Measurements from ENCODE around the gene MTERF1.

MTERF1 gene

GRCh38 chr7:91864070-91864469 is 16.4 kb downstream of the MTERF1 start:
- FAIRE-seq: no peak
- TF ChIP-seq POLR2A (IDR thresholded peaks at IDR 0.05; ENCODE audit: low read depth, low read length): no peak
- no peak for TF ChIP-seq PAX5 (IDR thresholded peaks at IDR 0.05; ENCODE audit: insufficient read depth, low read length, severe bottlenecking)

GRCh38 chr7:91852263-91852741 is 28.2 kb downstream of the MTERF1 start:
- TF ChIP-seq PAX5 (IDR thresholded peaks at IDR 0.05; ENCODE audit: insufficient read depth, low read length, severe bottlenecking): no peak
- no peak for TF ChIP-seq POLR2A (IDR thresholded peaks at IDR 0.05; ENCODE audit: low read depth, low read length)
- no peak for TF ChIP-seq TAF1 (IDR thresholded peaks at IDR 0.05; ENCODE audit: low read depth, low read length)
- TF ChIP-seq SPI1 (IDR thresholded peaks at IDR 0.05; ENCODE audit: low read depth, low read length): no peak
- no peak for TF ChIP-seq POU2F2 (IDR thresholded peaks at IDR 0.05; ENCODE audit: low read depth, low read length)
- no peak for TF ChIP-seq POLR2AphosphoS5 (IDR thresholded peaks at IDR 0.05; ENCODE audit: low read depth, low read length)
- DNase-seq (ENCODE audit: insufficient read length, low spot score) (no peak), FAIRE-seq (no peak)

More at GRCh38 chr7:91864070-91864469, 16.4 kb downstream of the MTERF1 start:
- DNase-seq (ENCODE audit: insufficient read length, low spot score): no peak

GRCh38 chr7:91850455-91850854 is 30.0 kb downstream of the MTERF1 start:
- FAIRE-seq (no peak), DNase-seq (ENCODE audit: insufficient read length, low spot score) (no peak)
- TF ChIP-seq PAX5 (IDR thresholded peaks at IDR 0.05; ENCODE audit: insufficient read depth, low read length, severe bottlenecking) (no peak), POLR2A (IDR thresholded peaks at IDR 0.05; ENCODE audit: low read depth, low read length) (no peak), SPI1 (IDR thresholded peaks at IDR 0.05; ENCODE audit: low read depth, low read length) (no peak), POLR2AphosphoS5 (IDR thresholded peaks at IDR 0.05; ENCODE audit: low read depth, low read length) (no peak), POU2F2 (IDR thresholded peaks at IDR 0.05; ENCODE audit: low read depth, low read length) (no peak), TAF1 (IDR thresholded peaks at IDR 0.05; ENCODE audit: low read depth, low read length) (no peak)

GRCh38 chr7:91847876-91848588 is 32.5 kb downstream of the MTERF1 start:
- DNase-seq (ENCODE audit: insufficient read length, low spot score) (no peak), FAIRE-seq (no peak)
- TF ChIP-seq SPI1 (IDR thresholded peaks at IDR 0.05; ENCODE audit: low read depth, low read length) (no peak), POU2F2 (IDR thresholded peaks at IDR 0.05; ENCODE audit: low read depth, low read length) (no peak), POLR2A (IDR thresholded peaks at IDR 0.05; ENCODE audit: low read depth, low read length) (no peak), POLR2AphosphoS5 (IDR thresholded peaks at IDR 0.05; ENCODE audit: low read depth, low read length) (no peak), PAX5 (IDR thresholded peaks at IDR 0.05; ENCODE audit: insufficient read depth, low read length, severe bottlenecking) (no peak), TAF1 (IDR thresholded peaks at IDR 0.05; ENCODE audit: low read depth, low read length) (no peak)

- no peak for FAIRE-seq
- no peak for TF ChIP-seq PAX5 (IDR thresholded peaks at IDR 0.05; ENCODE audit: insufficient read depth, low read length, severe bottlenecking)
- no peak for TF ChIP-seq SPI1 (IDR thresholded peaks at IDR 0.05; ENCODE audit: low read depth, low read length)
- no peak for TF ChIP-seq POU2F2 (IDR thresholded peaks at IDR 0.05; ENCODE audit: low read depth, low read length)
- TF ChIP-seq POLR2AphosphoS5 (IDR thresholded peaks at IDR 0.05; ENCODE audit: low read depth, low read length): no peak
- TF ChIP-seq POLR2A (IDR thresholded peaks at IDR 0.05; ENCODE audit: low read depth, low read length): no peak
- no peak for TF ChIP-seq TAF1 (IDR thresholded peaks at IDR 0.05; ENCODE audit: low read depth, low read length)
- DNase-seq (ENCODE audit: insufficient read length, low spot score): no peak
Observed at GRCh38 chr7:91847231-91847630, 33.3 kb downstream of the MTERF1 start.

- FAIRE-seq: no peak
- TF ChIP-seq POLR2AphosphoS5 (IDR thresholded peaks at IDR 0.05; ENCODE audit: low read depth, low read length): no peak
- no peak for TF ChIP-seq PAX5 (IDR thresholded peaks at IDR 0.05; ENCODE audit: insufficient read depth, low read length, severe bottlenecking)
- TF ChIP-seq TAF1 (IDR thresholded peaks at IDR 0.05; ENCODE audit: low read depth, low read length): no peak
- TF ChIP-seq SPI1 (IDR thresholded peaks at IDR 0.05; ENCODE audit: low read depth, low read length): no peak
- TF ChIP-seq POU2F2 (IDR thresholded peaks at IDR 0.05; ENCODE audit: low read depth, low read length): no peak
- no peak for TF ChIP-seq POLR2A (IDR thresholded peaks at IDR 0.05; ENCODE audit: low read depth, low read length)
- DNase-seq (ENCODE audit: insufficient read length, low spot score): no peak
Observed at GRCh38 chr7:91846436-91846835, 34.1 kb downstream of the MTERF1 start.

GRCh38 chr7:91843831-91844230 is 36.7 kb downstream of the MTERF1 start:
- TF ChIP-seq PAX5 (IDR thresholded peaks at IDR 0.05; ENCODE audit: insufficient read depth, low read length, severe bottlenecking) (no peak), POLR2AphosphoS5 (IDR thresholded peaks at IDR 0.05; ENCODE audit: low read depth, low read length) (no peak), POU2F2 (IDR thresholded peaks at IDR 0.05; ENCODE audit: low read depth, low read length) (no peak), TAF1 (IDR thresholded peaks at IDR 0.05; ENCODE audit: low read depth, low read length) (no peak), POLR2A (IDR thresholded peaks at IDR 0.05; ENCODE audit: low read depth, low read length) (no peak), SPI1 (IDR thresholded peaks at IDR 0.05; ENCODE audit: low read depth, low read length) (no peak)
- no peak for DNase-seq (ENCODE audit: insufficient read length, low spot score)
- peak; percentile 38 for FAIRE-seq

GRCh38 chr7:91838439-91838838 is 42.1 kb downstream of the MTERF1 start:
- TF ChIP-seq POLR2AphosphoS5 (IDR thresholded peaks at IDR 0.05; ENCODE audit: low read depth, low read length): no peak
- no peak for TF ChIP-seq TAF1 (IDR thresholded peaks at IDR 0.05; ENCODE audit: low read depth, low read length)
- no peak for TF ChIP-seq PAX5 (IDR thresholded peaks at IDR 0.05; ENCODE audit: insufficient read depth, low read length, severe bottlenecking)
- TF ChIP-seq SPI1 (IDR thresholded peaks at IDR 0.05; ENCODE audit: low read depth, low read length): no peak
- TF ChIP-seq POU2F2 (IDR thresholded peaks at IDR 0.05; ENCODE audit: low read depth, low read length): no peak
- no peak for TF ChIP-seq POLR2A (IDR thresholded peaks at IDR 0.05; ENCODE audit: low read depth, low read length)
- DNase-seq (ENCODE audit: insufficient read length, low spot score): no peak
- FAIRE-seq: no peak

GRCh38 chr7:91837397-91838070 is 43.0 kb downstream of the MTERF1 start:
- FAIRE-seq (no peak), DNase-seq (ENCODE audit: insufficient read length, low spot score) (no peak)
- no peak for TF ChIP-seq POLR2A (IDR thresholded peaks at IDR 0.05; ENCODE audit: low read depth, low read length)
- TF ChIP-seq PAX5 (IDR thresholded peaks at IDR 0.05; ENCODE audit: insufficient read depth, low read length, severe bottlenecking): no peak
- no peak for TF ChIP-seq POLR2AphosphoS5 (IDR thresholded peaks at IDR 0.05; ENCODE audit: low read depth, low read length)
- no peak for TF ChIP-seq POU2F2 (IDR thresholded peaks at IDR 0.05; ENCODE audit: low read depth, low read length)
- TF ChIP-seq TAF1 (IDR thresholded peaks at IDR 0.05; ENCODE audit: low read depth, low read length): no peak
- no peak for TF ChIP-seq SPI1 (IDR thresholded peaks at IDR 0.05; ENCODE audit: low read depth, low read length)
